Stimulated activated CD4-positive, alpha-beta T cell treated with anti-CD3 and anti-CD28 coated beads, Interleukin-4, amount 100 ng/mL, for 1 hour (primary cell): Measurements from ENCODE around the gene C16orf54.
"Not testable (repeated sequence)": the region's sequence is repeated elsewhere in the genome, so short reads cannot be mapped to it uniquely, and the experiment has no call there.

ENCODE experiments used
- DNase-seq: peaks from one replicate; pipeline ENCODE4 v3.0.0-alpha.2; 2020

Gene C16orf54

GRCh38 chr16:29745853-29746345, at the start of gene C16orf54:
Gene C16orf54, minus strand, starts transcription at chr16:29745990. Its CDS starts 1,039 bp downstream, at chr16:29744951.
- peak; percentile 67 for DNase-seq

- no peak for DNase-seq
These were observed 48.5 kb upstream of the C16orf54 start for GRCh38 chr16:29794231-29794710.

GRCh38 chr16:29793153-29793552, 47.4 kb upstream of the C16orf54 start:
- not testable (repeated sequence) for DNase-seq

- DNase-seq, result no peak
These were observed 46.3 kb upstream of the C16orf54 start for GRCh38 chr16:29791845-29792807.

GRCh38 chr16:29790949-29791844, 45.4 kb upstream of the C16orf54 start:
- DNase-seq, result no peak

GRCh38 chr16:29790183-29790948, 44.6 kb upstream of the C16orf54 start, which contains the start of gene KIF22:
Gene KIF22, plus strand, starts transcription at chr16:29790751. Its CDS starts 9 bp downstream, at chr16:29790760.
- DNase-seq, result peak; percentile 100

- DNase-seq, result no peak
These were observed 44.0 kb upstream of the C16orf54 start for GRCh38 chr16:29789775-29790182.

GRCh38 chr16:29787155-29787554, 41.4 kb upstream of the C16orf54 start:
- DNase-seq, result not testable (repeated sequence)

- DNase-seq, result peak; percentile 75
These were observed 39.2 kb upstream of the C16orf54 start for GRCh38 chr16:29784901-29785500.

GRCh38 chr16:29784157-29784556, 38.4 kb upstream of the C16orf54 start:
- DNase-seq, result peak; percentile 25

GRCh38 chr16:29783094-29783953, 37.5 kb upstream of the C16orf54 start:
- DNase-seq, result not testable (repeated sequence)

- DNase-seq, result no peak
These were observed 33.7 kb upstream of the C16orf54 start for GRCh38 chr16:29779474-29779873.

GRCh38 chr16:29777576-29778350, 32.0 kb upstream of the C16orf54 start, which contains the start of gene ZG16:
Gene ZG16, plus strand, starts transcription at chr16:29778256. Its CDS starts 1,011 bp downstream, at chr16:29779267.
- no peak for DNase-seq

- DNase-seq, result no peak
These were observed 30.1 kb upstream of the C16orf54 start for GRCh38 chr16:29775742-29776408.

- no peak for DNase-seq
These were observed 28.9 kb upstream of the C16orf54 start for GRCh38 chr16:29774730-29775129.

- DNase-seq, result not testable (repeated sequence)
These were observed 26.5 kb upstream of the C16orf54 start for GRCh38 chr16:29772330-29772729.

GRCh38 chr16:29770250-29770929, 24.6 kb upstream of the C16orf54 start:
- no peak for DNase-seq

- DNase-seq, result no peak
These were observed 23.7 kb upstream of the C16orf54 start for GRCh38 chr16:29769507-29769906.
